ENCODE data around the gene PSMD8.
"Not testable (repeated sequence)": the region's sequence is repeated elsewhere in the genome, so short reads cannot be mapped to it uniquely, and the experiment has no call there.

The PSMD8 gene

DNA sequence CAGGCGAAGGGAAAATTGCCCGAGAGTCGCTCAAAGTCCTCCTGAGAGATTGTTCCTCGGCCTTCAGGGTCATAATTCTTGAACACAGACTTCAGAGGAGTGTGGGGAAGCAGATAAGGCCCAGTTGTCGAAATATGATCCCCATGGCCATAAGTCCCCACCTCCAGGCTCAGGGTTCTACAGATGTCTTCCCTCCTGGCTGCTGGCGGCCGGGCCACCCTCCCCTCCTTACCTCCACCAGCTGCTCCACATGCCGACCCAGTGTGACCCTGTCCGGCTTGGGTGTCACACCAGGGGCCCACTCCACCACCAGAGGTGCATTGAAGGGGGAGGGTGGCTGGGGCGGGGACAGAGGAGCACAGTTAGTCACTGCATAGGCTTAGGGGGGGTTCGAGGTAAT, 38.6 kb downstream of the PSMD8 start:
- DNase-seq, result no peak

DNA sequence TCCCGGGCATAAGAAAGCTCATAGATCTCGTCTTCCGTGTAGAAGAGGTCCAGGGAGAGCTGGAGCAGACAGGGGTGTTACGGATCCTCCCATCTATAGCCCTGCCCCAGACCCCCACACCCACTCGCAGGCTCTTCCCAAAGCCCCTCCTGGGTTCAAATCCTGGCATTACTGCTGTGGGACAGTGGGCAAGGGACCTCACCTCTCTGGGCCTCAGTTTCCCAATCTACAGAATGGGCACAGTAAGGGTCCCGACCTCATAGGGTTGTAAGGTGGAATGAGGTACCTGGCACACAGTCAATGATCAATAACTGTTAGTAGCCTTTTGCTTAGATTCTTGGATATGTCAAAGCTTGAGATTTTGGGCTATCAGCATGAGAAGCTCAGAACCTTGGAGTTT, 39.0 kb downstream of the PSMD8 start:
- no peak for DNase-seq

DNA sequence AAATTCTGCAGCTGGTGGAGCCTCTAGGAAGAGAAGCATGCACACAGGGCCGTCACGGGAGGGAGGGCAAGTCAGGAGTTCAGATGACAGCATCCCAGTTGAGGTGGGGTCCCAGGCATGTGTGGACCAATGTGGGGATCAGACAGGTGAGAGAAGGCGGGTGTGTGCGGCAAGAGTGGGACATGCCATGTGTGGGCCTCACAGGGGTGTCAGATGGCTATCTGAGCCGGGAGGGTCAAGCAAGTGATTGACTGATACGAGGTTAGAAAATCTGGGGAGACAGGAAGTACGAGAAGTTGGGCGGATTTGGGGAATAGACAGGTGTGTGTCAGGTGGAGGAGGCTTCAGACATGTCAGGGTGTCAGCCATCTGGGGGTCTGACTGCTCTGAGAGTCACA, 42.8 kb downstream of the PSMD8 start:
- no peak for DNase-seq

DNA sequence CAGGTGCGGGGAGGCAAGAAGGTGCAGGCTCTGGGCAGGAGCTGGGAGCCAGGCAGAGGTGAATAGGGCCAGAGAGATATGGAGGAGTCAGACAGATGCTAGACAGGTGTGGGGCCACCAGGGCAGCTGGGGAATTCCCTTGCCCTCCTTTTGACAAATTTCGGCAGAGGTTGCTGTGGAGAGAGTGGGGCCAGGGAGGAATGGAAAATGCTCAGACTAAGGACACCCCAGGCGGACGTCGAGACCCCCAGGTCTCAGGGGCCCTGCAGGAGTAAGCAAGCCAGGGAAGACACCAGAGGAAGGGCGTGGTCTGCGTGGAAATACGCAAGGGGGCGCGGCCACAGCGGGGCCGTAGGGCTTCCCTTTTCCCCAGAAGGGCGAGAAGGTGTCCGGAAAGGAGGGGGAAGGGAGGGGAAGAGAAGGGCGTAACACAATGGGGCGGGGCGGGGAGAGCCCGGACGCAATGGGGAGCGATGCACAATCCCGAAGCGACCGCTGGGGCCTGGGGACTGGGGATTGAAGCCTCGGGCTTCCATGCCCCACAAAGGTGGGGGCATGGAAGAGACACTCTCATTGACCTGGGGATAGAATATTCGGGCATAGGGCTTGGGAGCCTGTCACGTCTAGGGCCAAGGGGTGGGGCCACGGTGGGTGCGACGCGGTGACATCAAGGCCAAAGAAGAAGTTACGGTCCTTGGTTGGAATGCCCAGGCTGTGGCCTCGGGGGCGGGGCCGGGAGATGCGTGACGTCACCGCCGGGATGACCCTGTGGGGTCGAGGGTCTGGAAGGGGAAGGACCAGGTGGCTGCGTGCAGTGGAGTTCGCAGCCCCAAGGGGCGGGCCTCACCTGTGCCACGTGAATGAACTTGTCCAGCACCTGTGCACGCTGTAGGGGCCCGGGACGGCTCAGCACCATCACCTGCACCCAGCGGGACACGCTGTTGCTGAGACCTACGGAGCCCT, 43.5 kb downstream of the PSMD8 start:
- no peak for DNase-seq

DNA sequence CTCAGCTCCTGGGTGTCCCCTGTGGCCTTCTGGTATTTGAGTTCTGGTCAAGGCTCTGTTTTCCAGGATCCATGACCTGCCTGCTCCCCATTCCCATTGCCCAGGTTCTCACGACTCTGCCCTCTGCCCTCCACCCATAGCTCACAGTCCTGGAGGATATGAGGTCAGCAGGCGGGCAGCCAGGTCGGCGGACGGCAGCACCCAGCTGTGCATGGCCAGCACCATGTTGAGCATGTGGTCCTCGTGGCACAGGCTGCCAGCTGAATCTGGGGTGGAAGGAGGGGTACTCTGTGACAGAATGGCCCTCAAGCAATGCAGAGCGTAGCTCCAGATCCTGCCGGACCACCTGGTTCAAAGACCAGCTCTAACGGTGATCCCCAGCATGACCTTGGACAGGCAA, 46.6 kb downstream of the PSMD8 start:
- no peak for DNase-seq

DNA sequence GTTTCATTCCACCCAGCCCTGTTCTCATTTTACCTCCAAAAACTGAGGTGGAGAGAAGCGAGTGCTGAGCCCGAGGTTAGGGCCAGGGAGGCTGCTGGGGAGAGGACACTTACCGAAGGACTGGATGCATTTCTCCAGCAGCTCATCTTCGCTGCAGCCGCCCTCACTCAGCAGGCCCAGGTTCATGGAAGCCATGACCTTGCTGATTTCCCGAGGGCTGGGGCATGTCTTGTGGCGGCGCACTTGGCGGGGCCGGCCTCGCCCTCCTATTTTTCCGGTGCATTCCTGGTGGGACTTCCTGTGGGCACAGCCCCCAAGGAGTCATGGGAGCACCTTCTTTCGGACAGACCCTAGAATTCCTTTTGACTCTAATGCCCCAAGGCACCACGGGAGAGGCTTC, 47.5 kb downstream of the PSMD8 start:
- no peak for DNase-seq

DNA sequence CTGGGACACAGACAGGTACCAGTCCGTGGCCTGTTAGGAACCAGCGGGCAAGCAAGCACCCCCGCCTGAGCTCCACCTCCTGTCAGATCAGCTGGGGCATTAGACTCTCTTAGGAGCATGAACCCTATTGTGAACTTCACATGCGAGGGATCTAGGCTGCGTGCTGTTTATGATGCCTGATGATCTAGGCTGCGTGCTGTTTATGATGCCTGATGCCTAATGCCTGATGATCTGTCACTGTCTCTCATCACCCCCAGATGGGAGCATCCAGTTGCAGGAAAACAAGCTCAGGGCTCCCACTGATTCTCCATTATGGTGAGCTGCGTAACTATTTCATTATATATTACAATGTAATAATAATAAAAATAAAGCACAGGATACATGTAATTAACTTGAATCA, 48.1 kb downstream of the PSMD8 start:
- no peak for DNase-seq

DNA sequence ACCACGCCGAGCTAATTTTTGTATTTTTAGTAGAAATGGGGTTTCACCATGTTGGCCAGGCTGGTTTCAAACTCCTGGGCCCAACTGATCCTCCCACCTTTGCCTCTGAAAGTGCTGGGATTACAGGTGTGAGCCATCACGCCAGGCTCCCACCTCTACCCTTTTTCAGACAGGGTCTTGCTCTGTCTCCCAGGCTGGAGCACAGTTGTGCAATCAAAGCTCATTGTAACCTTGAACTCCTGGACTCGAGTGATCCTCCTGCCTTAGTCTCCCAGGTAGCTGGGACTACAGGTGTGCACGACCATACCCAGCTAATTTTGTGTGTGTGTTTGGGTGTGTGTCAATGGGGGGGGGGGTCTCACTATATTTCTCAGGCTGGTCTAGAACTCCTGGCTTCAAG, 49.9 kb downstream of the PSMD8 start:
- no peak for DNase-seq

DNA sequence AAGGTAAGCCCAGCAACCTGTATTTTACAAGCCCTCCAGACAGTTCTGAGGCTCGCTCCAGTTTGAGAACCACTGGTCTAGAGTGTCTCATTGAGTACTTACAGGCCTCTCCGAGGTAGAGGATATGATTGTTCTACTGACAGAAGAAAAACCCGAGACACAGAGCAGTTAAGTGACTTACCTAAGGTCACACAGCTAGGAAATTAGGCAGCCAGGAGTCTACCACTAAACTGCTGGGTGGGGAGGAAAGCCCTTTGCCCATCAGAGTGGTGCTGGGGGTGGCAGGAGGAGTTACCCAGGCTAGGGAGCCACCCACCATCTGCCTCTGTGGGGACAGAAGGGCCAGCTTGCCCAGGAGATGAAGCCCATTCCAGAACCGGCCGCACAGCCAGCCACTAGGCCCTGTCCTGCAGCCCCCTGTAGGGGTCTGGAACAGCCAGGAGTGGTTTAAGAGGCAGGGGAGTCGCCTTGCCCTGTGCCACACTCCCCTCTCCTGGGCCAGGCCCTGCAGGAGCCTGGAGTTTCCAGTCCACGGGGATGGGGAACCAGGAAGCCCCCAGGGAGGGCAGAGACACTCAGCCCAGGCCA, 50.9 kb downstream of the PSMD8 start:
- DNase-seq, result no peak

DNA sequence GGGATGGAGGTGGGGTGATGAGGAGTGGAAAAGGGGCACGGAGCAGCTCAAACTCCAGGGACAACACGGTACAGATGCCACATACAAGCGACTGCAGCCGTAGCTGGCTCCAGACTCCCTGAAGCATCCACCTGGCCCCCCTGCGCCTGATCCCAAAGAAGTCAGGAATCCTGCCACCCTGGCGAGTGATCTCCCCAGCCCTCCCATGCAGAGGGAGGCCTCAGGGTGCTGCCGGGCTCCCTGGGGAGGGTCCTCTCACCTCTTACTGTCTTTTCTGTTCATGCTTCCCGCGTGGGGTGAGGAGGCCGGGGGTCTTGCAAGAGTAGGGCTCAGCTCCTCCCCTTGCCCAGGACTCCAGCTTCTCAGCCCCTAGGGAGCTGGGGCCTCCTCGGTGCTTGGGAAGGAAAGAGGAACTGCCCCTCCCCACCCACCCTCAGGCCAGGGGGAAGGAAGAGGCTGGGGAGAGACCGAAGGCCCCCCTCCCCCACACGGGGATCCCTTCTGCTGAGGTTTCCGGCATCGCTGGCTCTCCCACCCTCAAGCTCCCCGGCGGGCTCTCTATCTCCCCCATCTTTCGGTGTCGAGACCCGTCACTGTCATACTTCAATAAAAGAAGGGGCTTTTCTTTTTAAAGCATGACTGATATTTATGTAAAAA, 51.6 kb downstream of the PSMD8 start, which contains the start of gene RASGRP4:
Gene RASGRP4 (minus strand): TSS at position 410 of the 657 bp plus-strand sequence. CDS start 128 bp downstream, at position 282.
- DNase-seq, result no peak

DNA sequence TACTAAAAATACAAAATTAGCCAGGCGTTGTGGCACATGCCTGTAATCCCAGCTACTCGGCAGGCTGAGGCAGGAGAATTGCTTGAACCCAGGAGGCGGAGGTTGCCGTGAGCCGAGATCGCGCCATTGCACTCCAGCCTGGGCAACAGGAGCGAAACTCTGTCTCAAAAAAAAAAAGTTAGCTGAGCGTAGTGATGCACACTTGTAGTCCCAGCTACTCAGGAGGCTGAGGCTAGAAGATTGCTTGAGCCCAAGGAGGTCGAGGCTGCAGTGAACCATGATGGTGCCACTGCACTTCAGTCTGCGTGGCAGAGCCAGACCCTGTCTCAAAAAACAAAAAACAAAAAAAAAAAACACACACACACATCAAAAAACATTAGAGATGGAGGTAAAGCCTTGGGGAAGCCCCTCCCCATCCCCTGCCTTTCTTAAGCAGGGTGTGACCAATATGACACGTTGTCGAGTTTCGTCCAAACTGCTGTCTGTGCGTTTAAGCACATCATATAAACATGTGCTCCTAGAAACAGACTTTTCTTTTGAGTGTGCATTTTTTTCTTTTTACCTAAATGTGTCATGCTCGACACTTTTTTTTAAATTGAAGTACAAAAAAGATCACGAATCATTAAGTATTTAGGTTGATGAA, 52.8 kb downstream of the PSMD8 start:
- not testable (repeated sequence) for DNase-seq

DNA sequence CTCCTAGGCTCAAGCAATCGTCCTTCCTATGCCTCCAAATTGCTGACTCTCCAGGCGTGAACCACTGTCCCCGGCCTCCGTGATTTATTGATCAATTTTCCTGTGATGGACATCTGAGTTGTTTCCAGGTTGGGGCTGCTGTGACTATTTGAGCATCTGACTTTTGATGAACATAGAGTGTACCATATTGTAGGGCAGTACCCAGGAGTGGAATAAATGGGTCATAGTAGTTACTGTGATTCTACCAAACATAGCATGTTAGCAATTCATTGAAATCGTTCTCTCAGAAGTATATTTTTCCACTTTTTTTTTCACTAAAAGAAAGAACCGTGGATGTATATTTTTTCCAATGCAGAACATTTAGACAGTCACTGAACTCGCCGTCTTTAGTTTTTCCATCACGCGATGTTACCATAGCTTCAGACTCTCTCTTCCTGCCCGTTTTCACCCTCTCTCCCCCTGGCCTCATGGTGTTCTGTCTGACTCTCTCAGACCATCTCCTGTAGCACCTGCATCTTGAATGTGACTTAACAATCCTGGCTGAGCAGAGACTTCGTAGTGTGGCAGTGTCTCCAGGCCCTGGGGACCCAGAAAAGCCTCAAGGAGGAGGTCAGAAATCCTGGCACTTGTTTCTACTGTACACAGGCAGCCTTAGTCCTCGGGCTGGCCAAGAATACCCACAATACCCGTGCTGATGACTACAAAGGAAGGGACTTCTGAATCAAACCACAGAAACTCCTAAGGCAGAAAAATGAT, 54.9 kb downstream of the PSMD8 start:
- DNase-seq, result no peak

DNA sequence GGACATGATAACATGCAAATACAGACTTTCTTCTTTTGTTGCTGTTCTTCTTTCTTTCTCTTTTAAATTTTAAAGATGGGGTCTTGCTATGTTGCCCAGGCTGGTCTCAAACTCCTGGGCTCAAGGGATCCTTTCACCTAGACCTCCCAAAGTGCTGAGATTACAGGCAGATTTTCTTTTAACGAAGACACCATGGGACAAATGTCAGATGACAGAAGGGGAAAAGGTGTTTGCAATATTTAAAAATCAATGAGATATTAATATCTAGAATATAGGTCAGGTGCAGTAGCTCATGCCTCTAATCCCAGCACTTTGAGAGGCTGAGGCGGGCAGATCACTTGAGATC, 55.4 kb downstream of the PSMD8 start:
- DNase-seq, result no peak

DNA sequence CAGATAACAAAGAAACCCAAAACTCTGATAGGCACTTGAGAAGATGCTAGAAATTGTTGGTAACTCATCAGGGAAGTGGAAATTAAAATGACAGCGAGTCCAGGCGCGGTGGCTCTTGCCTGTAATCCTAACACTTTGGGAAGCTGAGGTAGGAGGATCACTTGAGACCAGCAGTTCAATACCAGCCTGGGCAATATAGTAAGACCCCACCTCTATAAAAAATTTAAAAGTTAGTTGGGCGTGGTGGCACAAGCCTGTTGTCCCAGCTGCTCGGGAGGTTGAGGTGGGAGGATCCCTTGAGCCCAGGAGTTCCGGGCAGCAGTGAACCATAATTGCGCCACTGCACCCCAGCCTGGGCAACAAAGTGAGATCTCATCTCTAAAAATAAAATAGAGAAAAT, 56.6 kb downstream of the PSMD8 start:
- no peak for DNase-seq

DNA sequence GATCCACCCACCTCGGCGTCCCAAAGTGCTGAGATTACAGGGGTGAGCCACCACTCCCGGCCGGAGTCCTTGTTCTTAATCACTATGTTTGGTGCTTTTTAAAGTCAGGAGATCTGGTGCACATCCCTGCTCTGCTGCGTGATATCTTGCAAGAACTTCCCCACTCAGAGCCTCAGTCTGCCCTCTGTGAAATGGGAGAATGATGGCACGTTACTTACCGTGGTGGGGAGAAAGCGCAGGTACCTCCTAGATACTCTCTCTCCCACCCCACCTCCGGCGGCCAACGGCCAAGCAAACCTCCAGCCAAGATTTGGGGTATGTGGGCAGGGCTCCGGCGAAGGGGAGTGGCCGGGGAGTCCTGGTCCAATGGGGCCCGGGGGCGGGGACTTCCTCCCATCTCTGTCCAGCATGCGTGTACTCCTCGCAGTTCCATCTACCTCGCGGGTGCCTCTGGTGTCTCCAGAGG, 58.9 kb downstream of the PSMD8 start, which contains the start of gene RYR1:
Gene RYR1 (plus strand): TSS at position 424 of the 466 bp plus-strand sequence. CDS start 139 bp downstream, outside the sequence.
- DNase-seq, result no peak

Data from effector CD8-positive, alpha-beta T cell (primary cell).